Esophagus (tissue), 2 donors: ENCODE measurements around the gene FOXP1. TPM values are rescaled to one million over a fixed set of nuclear protein-coding genes. Genes with fewer than 3 reads are reported as not detected.

Experiments
- H3K27ac ChIP-seq, 2 donors: one replicate each; pipeline ENCODE4 v1.5.1; 2013; ENCODE audit warnings: low read depth in 2 of 2, mild to moderate bottlenecking in 2 of 2, inconsistent platforms in 1 of 2, low read length in 1 of 2, moderate library complexity in 1 of 2
- H3K27me3 ChIP-seq, 2 donors: one replicate each; pipeline ENCODE4 v1.6.1; 2013; ENCODE audit warnings: low read length in 2 of 2, control low read depth in 1 of 2, mild to moderate bottlenecking in 1 of 2; ENCODE audit not compliant: insufficient read depth in 2 of 2, control insufficient read depth in 1 of 2
- H3K36me3 ChIP-seq, 2 donors: one replicate each; pipeline ENCODE4 v1.6.1; 2013; ENCODE audit warnings: low read length in 1 of 2; ENCODE audit not compliant: control insufficient read depth in 2 of 2, insufficient read depth in 2 of 2
- H3K4me1 ChIP-seq, 2 donors: one replicate each; pipeline ENCODE4 v1.6.1; 2013; ENCODE audit warnings: low read length in 1 of 2; ENCODE audit not compliant: control insufficient read depth in 2 of 2, insufficient read depth in 2 of 2
- H3K4me3 ChIP-seq, 2 donors: one replicate each; pipeline ENCODE4 v1.5.1; 2013; ENCODE audit warnings: low read length in 2 of 2, mild to moderate bottlenecking in 2 of 2, low read depth in 1 of 2, moderate library complexity in 1 of 2
- H3K9me3 ChIP-seq, 2 donors: one replicate each; pipeline ENCODE4 v1.6.1; 2013; ENCODE audit warnings: mild to moderate bottlenecking in 2 of 2, low read depth in 1 of 2, low read length in 1 of 2, moderate library complexity in 1 of 2; ENCODE audit not compliant: control insufficient read depth in 2 of 2, insufficient read depth in 1 of 2
- WGBS, 2 donors: extraction: QIAGEN DNeasy Blood & Tissue Kit; methylation state at CpG; one replicate each; pipeline ENCODE4 v1.1.7; 2013; 5-methylcytosine and 5-hydroxymethylcytosine counted together
- polyA plus RNA-seq, 2 donors: library from polyadenylated mRNA; stranded (reverse); fragments of 200-250 nt; gene quantifications; one replicate each; pipeline ENCODE4 v1.2.3, GENCODE V29; 2013
- donor health status: healthy with polysubstance abuse.
- donor health status: Bipolar disorder and iron deficiency.

The FOXP1 gene
- polyA plus RNA-seq, 2 donors: 10.7 to 20.4 TPM

DNA sequence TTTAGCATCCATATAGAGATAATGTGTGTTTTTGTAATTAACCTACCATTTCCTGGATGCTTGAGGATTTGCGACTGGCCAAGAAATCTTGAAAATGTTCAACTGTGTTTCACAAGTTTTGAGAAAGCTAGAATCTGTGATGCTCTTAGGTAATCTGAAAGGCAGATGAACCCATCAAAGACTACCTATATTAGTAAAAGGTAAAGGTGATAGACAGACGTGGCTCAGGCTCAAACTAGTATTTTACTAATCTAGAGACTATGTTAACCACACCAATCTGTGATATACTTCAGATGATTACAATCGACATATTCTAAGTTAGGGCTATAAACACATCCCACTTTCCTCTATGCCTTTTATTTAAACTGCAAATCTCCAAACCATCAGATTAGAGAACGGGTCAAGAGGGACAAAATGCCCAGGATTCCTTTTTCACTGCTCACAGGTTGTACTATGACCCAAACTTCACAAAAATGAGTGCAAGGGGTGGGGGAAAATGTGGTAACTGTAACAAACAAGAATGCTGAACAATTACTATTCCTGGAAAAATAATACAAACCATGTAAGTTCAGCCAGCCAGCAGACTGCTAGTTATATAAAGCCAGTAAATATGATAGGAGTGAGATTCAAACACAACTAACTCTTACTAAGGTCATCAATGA, 295.1 kb downstream of the FOXP1 start:
- WGBS, 2 donors: 89 to 96% methylated on average over 4 of the region's 4 CpGs
- H3K9me3 ChIP-seq: no peaks in the 10 kb centered on the region

DNA sequence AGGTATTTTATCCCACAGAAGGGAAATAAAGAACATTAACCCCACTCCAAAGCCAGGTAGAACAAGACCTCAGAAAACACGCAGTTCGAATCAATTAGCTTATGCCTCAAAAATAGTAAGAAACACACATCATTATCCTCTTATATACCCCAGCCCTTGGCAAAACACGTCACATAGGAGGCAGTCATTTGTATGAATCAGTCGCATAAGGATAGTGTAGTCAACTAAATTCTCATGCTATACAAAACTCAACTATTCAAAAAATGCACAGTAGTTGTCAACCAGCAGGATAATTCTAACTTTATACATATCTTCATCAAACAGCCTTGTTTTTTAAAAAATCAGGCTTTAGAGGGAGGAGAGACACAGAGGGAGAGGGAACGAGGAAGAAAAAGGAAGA, 298.4 kb downstream of the FOXP1 start:
- Histone ChIP-seq H3K27ac (no peak overlapping the region), H3K4me3 (no peak overlapping the region), H3K9me3 (no peaks in the 10 kb centered on the region), H3K4me1 (no peaks in the 10 kb centered on the region), H3K36me3 (no peaks in the 10 kb centered on the region), H3K27me3 (no peaks in the 10 kb centered on the region)
- WGBS, 2 donors: 95 to 96% methylated on average over 5 of the region's 5 CpGs

More for the DNA sequence above, 295.1 kb downstream of the FOXP1 start:
- no peak overlapping the region for H3K4me3 ChIP-seq
- H3K27ac ChIP-seq: no peak overlapping the region
- no peaks in the 10 kb centered on the region for H3K4me1 ChIP-seq
- no peaks in the 10 kb centered on the region for H3K27me3 ChIP-seq
- no peaks in the 10 kb centered on the region for H3K36me3 ChIP-seq

DNA sequence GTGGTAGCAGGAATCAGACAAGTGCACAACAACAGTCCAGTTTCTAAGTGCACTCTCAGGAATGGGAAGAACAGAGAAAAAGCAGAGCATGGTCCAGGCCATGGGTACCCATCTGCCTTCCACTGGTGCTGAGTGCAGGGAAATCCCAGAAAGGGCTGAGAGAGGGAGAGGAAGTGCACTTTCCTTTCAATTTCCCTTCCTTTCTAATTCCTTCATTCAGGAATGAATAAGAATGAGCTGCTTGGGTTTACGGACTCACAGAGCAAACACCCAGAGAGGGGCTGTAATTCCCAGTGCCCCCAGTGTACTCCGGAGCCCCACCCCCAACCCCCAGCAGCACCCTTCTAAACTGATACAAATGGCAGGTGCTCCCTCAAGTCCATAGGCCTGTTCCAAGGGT, 300.6 kb downstream of the FOXP1 start:
- WGBS, 2 donors: 84 to 94% methylated on average over 2 of the region's 2 CpGs
- Histone ChIP-seq H3K27me3 (no peaks in the 10 kb centered on the region), H3K36me3 (no peaks in the 10 kb centered on the region), H3K4me3 (no peak overlapping the region), H3K9me3 (no peaks in the 10 kb centered on the region), H3K4me1 (no peaks in the 10 kb centered on the region), H3K27ac (no peak overlapping the region)

DNA sequence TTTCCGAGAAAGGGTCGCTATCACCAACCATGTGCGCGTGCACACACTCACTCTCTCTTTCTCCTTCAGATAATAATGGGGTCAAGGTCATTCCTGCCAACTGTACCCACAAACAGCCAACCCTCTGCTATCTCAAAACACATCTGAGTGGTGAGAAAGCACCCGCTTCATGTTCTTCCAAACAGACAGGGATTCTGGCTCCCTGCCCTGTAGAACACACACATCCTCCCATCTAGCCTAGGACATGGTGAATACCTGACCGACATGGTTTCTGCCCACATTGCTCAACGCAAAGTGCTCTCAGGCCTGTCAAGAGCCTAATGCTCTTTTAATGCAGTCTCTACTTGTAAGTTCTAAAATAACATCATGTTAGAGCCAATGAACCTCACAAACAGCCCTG, 302.2 kb downstream of the FOXP1 start:
- no peak overlapping the region for H3K4me3 ChIP-seq
- H3K27me3 ChIP-seq: no peaks in the 10 kb centered on the region
- H3K9me3 ChIP-seq: no peaks in the 10 kb centered on the region
- no peaks in the 10 kb centered on the region for H3K4me1 ChIP-seq
- H3K27ac ChIP-seq: no peak overlapping the region
- no peaks in the 10 kb centered on the region for H3K36me3 ChIP-seq
- WGBS, 2 donors: 84 to 94% methylated on average over 7 of the region's 7 CpGs

DNA sequence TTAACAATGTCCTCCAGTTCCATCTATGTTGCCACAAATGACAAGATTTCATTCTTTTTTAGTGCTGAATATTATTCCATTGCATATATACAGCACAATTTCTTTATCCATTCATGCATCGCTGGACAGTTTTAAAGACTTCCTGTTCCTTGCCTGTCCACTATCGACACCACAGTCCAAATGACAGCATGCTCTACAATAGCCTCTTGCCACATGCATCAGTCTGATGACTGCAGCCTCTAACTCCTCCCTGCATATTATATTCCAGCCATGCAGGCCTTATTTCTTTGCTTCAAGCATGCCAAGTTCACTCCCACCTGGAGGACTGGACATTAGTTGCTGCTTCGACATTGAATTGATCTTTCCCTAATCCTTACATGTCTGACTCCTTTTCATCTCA, 306.2 kb downstream of the FOXP1 start:
- Histone ChIP-seq H3K4me1 (no peaks in the 10 kb centered on the region), H3K9me3 (no peaks in the 10 kb centered on the region), H3K36me3 (no peaks in the 10 kb centered on the region), H3K27me3 (no peaks in the 10 kb centered on the region), H3K27ac (no peak overlapping the region), H3K4me3 (no peak overlapping the region)
- 89 to 92% methylated on average over 3 of the region's 3 CpGs for WGBS, 2 donors

- 95 to 97% methylated on average over 4 of the region's 4 CpGs for WGBS, 2 donors
- H3K4me3 ChIP-seq: no peak overlapping the region
These were observed 307.0 kb downstream of the FOXP1 start for GRCh38 chr3:71276531-71276930.

DNA sequence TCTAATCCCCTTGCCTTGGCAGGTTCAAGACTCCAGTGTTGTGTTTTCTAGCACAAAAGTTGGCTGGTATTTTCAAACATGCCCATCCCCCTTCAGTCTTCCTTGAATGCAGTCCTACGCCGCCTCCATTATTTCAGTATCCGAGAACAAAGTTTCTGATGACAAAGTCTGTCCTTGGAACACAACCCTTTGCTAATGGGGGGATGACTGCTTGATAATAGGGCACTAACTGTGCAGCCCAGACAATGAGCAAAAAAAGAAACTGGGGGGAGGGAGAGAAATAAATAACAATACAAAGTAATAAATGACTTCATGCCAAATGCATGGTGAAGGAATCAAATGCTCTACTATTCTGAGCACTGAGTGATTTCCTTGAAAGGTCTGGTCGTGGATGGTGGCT, 310.1 kb downstream of the FOXP1 start:
- Histone ChIP-seq H3K4me3 (no peak overlapping the region), H3K4me1 (no peaks in the 10 kb centered on the region), H3K9me3 (no peaks in the 10 kb centered on the region), H3K27ac (no peak overlapping the region), H3K27me3 (no peaks in the 10 kb centered on the region), H3K36me3 (no peaks in the 10 kb centered on the region)
- 93 to 95% methylated on average over 4 of the region's 4 CpGs for WGBS, 2 donors

More at GRCh38 chr3:71276531-71276930, 307.0 kb downstream of the FOXP1 start:
- no peaks in the 10 kb centered on the region for H3K9me3 ChIP-seq
- no peaks in the 10 kb centered on the region for H3K4me1 ChIP-seq
- no peak overlapping the region for H3K27ac ChIP-seq
- H3K36me3 ChIP-seq: no peaks in the 10 kb centered on the region
- H3K27me3 ChIP-seq: no peaks in the 10 kb centered on the region

GRCh38 chr3:71271596-71271995, 311.9 kb downstream of the FOXP1 start:
- Histone ChIP-seq H3K27me3 (no peaks in the 10 kb centered on the region), H3K4me1 (no peaks in the 10 kb centered on the region), H3K27ac (no peak overlapping the region), H3K4me3 (no peak overlapping the region), H3K36me3 (no peaks in the 10 kb centered on the region), H3K9me3 (no peaks in the 10 kb centered on the region)
- 54 to 60% methylated on average over 4 of the region's 4 CpGs for WGBS, 2 donors

DNA sequence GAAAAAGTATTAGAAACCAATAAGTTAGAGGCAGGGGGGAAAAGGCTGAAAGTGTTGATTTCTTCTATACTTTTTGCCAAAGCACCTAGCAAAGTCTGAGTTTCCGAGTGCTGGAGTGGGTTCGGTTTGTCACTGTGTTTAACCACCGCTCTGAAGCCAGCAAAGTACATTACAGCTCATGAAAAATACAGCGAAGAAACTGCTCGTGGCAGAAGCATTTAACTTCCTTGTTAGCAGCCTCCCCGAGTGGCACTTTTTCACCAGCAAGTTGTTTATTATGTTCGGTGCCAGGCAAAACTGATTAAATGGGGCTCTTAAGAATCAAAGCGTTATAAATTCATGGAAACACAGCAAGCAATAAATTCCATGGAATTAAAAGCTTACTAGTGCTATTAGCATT, 313.6 kb downstream of the FOXP1 start:
- H3K9me3 ChIP-seq: no peaks in the 10 kb centered on the region
- H3K4me3 ChIP-seq: no peak overlapping the region
- no peaks in the 10 kb centered on the region for H3K4me1 ChIP-seq
- H3K36me3 ChIP-seq: no peaks in the 10 kb centered on the region
- 56 to 81% methylated on average over 8 of the region's 8 CpGs for WGBS, 2 donors
- H3K27me3 ChIP-seq: no peaks in the 10 kb centered on the region
- H3K27ac ChIP-seq: no peak overlapping the region

- no peaks in the 10 kb centered on the region for H3K4me1 ChIP-seq
- no peaks in the 10 kb centered on the region for H3K36me3 ChIP-seq
- H3K9me3 ChIP-seq: no peaks in the 10 kb centered on the region
- 96 to 100% methylated on average over 5 of the region's 5 CpGs for WGBS, 2 donors
- H3K4me3 ChIP-seq: no peak overlapping the region
- H3K27me3 ChIP-seq: no peaks in the 10 kb centered on the region
- H3K27ac ChIP-seq: no peak overlapping the region
These were observed 315.0 kb downstream of the FOXP1 start for GRCh38 chr3:71268462-71268999.
